Osteoblast (primary cell): ENCODE measurements around the gene ICAM4. TPM values are rescaled to one million over a fixed set of nuclear protein-coding genes. Genes with fewer than 3 reads are reported as not detected.
A peak's percentile ranks its signal among the peaks of the same experiment; 100 is the strongest.

Source experiments
- DNase-seq: peaks from one replicate; pipeline ENCODE4 v3.0.0; 2011; ENCODE audit warnings: low spot score, mixed read lengths; ENCODE audit not compliant: insufficient read length; ENCODE audit errors: missing footprints
- H2AFZ ChIP-seq: 2 replicates; pipeline ENCODE4 v1.6.0; 2011; ENCODE audit warnings: mild to moderate bottlenecking, low read length
- H3K27ac ChIP-seq: 2 replicates; pipeline ENCODE4 v1.5.1; 2011; ENCODE audit warnings: mild to moderate bottlenecking, low read depth, low read length, moderate library complexity
- H3K27me3 ChIP-seq: 2 replicates; pipeline ENCODE4 v1.6.0; 2012; ENCODE audit warnings: mild to moderate bottlenecking, control low read depth, inconsistent platforms, low read length, moderate library complexity; ENCODE audit not compliant: insufficient read depth
- H3K36me3 ChIP-seq: 2 replicates; pipeline ENCODE4 v1.5.1; 2011; ENCODE audit warnings: mild to moderate bottlenecking, low read length, control low read depth, moderate library complexity; ENCODE audit not compliant: insufficient read depth
- H3K4me1 ChIP-seq: 2 replicates; pipeline ENCODE4 v1.5.1; 2011; ENCODE audit warnings: mild to moderate bottlenecking, low read length, control low read depth, moderate library complexity; ENCODE audit not compliant: insufficient read depth
- H3K4me2 ChIP-seq: 2 replicates; pipeline ENCODE4 v1.6.0; 2011; ENCODE audit warnings: mild to moderate bottlenecking, low read length; ENCODE audit not compliant: insufficient read depth
- H3K4me3 ChIP-seq: fragments of 200-600 bp; sonication (generic); 3 replicates; pipeline ENCODE4 v1.5.1; 2012; ENCODE audit warnings: mild to moderate bottlenecking, low read length, inconsistent platforms; ENCODE audit not compliant: insufficient read depth
- H3K79me2 ChIP-seq: 2 replicates; pipeline ENCODE4 v1.6.0; 2012; ENCODE audit warnings: mild to moderate bottlenecking, low read length, control low read depth, inconsistent platforms; ENCODE audit not compliant: insufficient read depth
- H3K9me3 ChIP-seq: 2 replicates; pipeline ENCODE4 v1.5.1; 2011; ENCODE audit warnings: low read depth, low read length, control low read depth
- H4K20me1 ChIP-seq: 2 replicates; pipeline ENCODE4 v1.6.0; 2012; ENCODE audit warnings: mild to moderate bottlenecking, low read length, control low read depth; ENCODE audit not compliant: insufficient read depth
- CTCF ChIP-seq: IDR thresholded peaks from 2 replicates; pipeline ENCODE4 v1.5.1; 2011; ENCODE audit warnings: mild to moderate bottlenecking, low read depth, low read length, moderate library complexity; ENCODE audit errors: extremely low read depth
- total RNA-seq: library from RNA; depleted of rRNA; stranded (reverse); fragments of >200 nt; gene quantifications from 2 replicates; pipeline ENCODE4 v1.2.3, GENCODE V29; 2012

ICAM4 gene
- total RNA-seq, 1 donor, result under 0.01 TPM

- Histone ChIP-seq H3K4me3 (no peak overlapping the region), H3K27ac (no peak overlapping the region), H4K20me1 (no peaks in the 10 kb centered on the region), H3K9me3 (no peaks in the 10 kb centered on the region), H3K79me2 (no peaks in the 10 kb centered on the region), H3K27me3 (no peaks in the 10 kb centered on the region), H3K4me2 (no peak overlapping the region), H3K36me3 (peaks cover 6% of the 10 kb centered on the region), H2AFZ (no peak overlapping the region), H3K4me1 (peaks cover 24% of the 10 kb centered on the region)
- peak; percentile 3 for DNase-seq
- no peak for TF ChIP-seq CTCF
Measured at GRCh38 chr19:10306327-10306726, 19.6 kb downstream of the ICAM4 start.

DNA sequence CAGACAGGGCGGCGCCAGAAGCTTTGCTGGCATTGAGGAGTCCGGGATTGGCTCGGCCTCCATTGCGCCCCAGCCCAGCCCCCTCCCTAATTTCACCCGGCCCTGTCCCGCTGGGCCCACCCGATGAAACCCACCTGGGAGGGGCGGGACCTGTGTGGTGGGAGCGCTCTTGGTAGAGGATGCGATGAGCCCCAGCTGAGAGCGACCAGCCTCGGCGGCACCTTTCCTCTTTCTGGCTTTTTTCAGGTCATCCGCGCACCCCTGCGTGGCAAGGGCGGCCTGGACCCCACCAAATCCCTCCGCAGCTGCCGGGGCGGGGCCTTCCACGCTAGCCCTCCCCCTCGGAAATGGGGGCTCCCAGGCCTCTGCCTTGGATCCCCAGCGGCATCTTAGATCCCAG lies 22.7 kb downstream of the ICAM4 start, which contains the start of gene ZGLP1:
ZGLP1 (minus strand) TSS at position 393 of the 400 bp plus-strand sequence.
- no peak within 1 kb of the TSS for H2AFZ ChIP-seq
- H3K4me2 ChIP-seq, result no peak within 1 kb of the TSS
- peaks cover 12% of the 10 kb centered on the region for H3K4me1 ChIP-seq
- H4K20me1 ChIP-seq, result no peaks in the 10 kb centered on the region
- DNase-seq, result peak; percentile 34
- no peaks in the 10 kb centered on the region for H3K27me3 ChIP-seq
- H3K27ac ChIP-seq, result no peak within 1 kb of the TSS
- peaks cover 10% of the 10 kb centered on the region for H3K36me3 ChIP-seq
- H3K4me3 ChIP-seq, result no peak within 1 kb of the TSS
- H3K9me3 ChIP-seq, result no peaks in the 10 kb centered on the region
- TF ChIP-seq CTCF, result no peak
- H3K79me2 ChIP-seq, result peaks cover 3% of the 10 kb centered on the region

- peak within 1 kb of the TSS; percentile 95 for H2AFZ ChIP-seq
- DNase-seq, result peak; percentile 99
- H3K27ac ChIP-seq, result peak within 1 kb of the TSS; percentile 68
Measured at GRCh38 chr19:10315335-10316214, 28.8 kb downstream of the ICAM4 start, which contains the start of gene FDX2. Gene FDX2 (minus strand): TSS chr19:10316015. CDS start chr19:10315996, 19 bp downstream.

More at GRCh38 chr19:10315335-10316214, 28.8 kb downstream of the ICAM4 start, which contains the start of gene FDX2:
- Histone ChIP-seq H3K9me3 (no peaks in the 10 kb centered on the region), H3K4me1 (no peaks in the 10 kb centered on the region), H4K20me1 (peaks cover 2% of the 10 kb centered on the region), H3K4me2 (peak within 1 kb of the TSS; percentile 96), H3K27me3 (no peaks in the 10 kb centered on the region), H3K36me3 (peaks cover 25% of the 10 kb centered on the region), H3K4me3 (peak within 1 kb of the TSS; percentile 96), H3K79me2 (peaks cover 14% of the 10 kb centered on the region)
- no peak for TF ChIP-seq CTCF
